GM20000 (cell line): Measurements from ENCODE around the gene TVP23B.

Experiments used
- DNase-seq: peaks from one replicate; pipeline ENCODE4 v3.0.0; 2012; ENCODE audit warnings: low spot score
- CTCF ChIP-seq: IDR thresholded peaks from 2 replicates; pipeline ENCODE4 v1.5.1; 2012; ENCODE audit warnings: mild to moderate bottlenecking, control low read depth; ENCODE audit errors: extremely low read depth, missing control alignments

The TVP23B gene

GRCh38 chr17:18850679-18851078 lies 69.7 kb downstream of the TVP23B start:
- no peak for TF ChIP-seq CTCF
- DNase-seq, result no peak

GRCh38 chr17:18851201-18851600 lies 70.2 kb downstream of the TVP23B start:
- TF ChIP-seq CTCF, result no peak
- DNase-seq, result no peak

DNA sequence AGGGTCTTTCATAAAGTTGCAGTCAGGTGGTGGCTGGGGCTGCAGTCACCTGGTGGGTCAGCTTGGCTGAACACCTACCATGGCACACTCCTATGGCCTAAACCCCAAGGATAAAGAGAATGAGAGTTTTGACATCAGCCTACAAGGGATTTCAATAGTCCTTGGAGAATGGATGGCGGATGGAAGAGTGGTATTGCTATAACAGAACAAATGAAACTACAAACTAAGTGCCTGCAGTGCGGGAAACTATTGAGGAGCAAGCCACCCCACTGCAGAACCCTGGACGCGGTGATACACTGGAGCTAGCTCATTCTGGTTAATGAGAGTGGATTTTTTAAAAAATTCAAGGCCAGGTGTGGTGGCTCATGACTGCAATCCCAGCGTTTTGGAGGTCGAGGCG lies 74.0 kb downstream of the TVP23B start:
- no peak for DNase-seq
- TF ChIP-seq CTCF, result no peak

- peak; percentile 88 for DNase-seq
Measured at GRCh38 chr17:18855831-18856569, 75.0 kb downstream of the TVP23B start.

More at GRCh38 chr17:18855831-18856569, 75.0 kb downstream of the TVP23B start:
- no peak for TF ChIP-seq CTCF
